IMR-90 (cell line): ENCODE data around the gene CREBBP. TPM values are rescaled to one million over a fixed set of nuclear protein-coding genes. Genes with fewer than 3 reads are reported as not detected.

Experiments used
- ATAC-seq: fragments of 200-7000 bp; cut with Tn5 transposase; 2 replicates; pipeline ENCODE4 v1.9.1; 2020; ENCODE audit warnings: low read depth, mild to moderate bottlenecking, moderate library complexity
- BruUV-seq: library from RNA; stranded (reverse); fragments of 400-500 nt; replicated peaks from 2 replicates; lab custom pipeline; 2021; lab: Mats Ljungman, UMichigan
- CTCF ChIA-PET: fragments of 300-600 bp; formaldehyde crosslinking; extraction: SDS; loops from one replicate; lab custom pipeline; 2021; ENCODE audit warnings: antibody characterized with exemption; lab: Yijun Ruan, JAX
- POLR2A ChIA-PET: fragments of 300-600 bp; sonication (Branson Sonifier 250); formaldehyde crosslinking; loops from one replicate; lab custom pipeline; 2022; ENCODE audit warnings: antibody characterized with exemption; ENCODE audit not compliant: unreplicated experiment; lab: Charles Lee
- DNase-seq: peaks from one replicate; pipeline ENCODE4 v3.0.0; 2013
- H2AFZ ChIP-seq: replicated peaks from 2 replicates; pipeline ENCODE3; 2013; ENCODE audit warnings: low read length, mild to moderate bottlenecking; ENCODE audit not compliant: poor library complexity
- H2AK5ac ChIP-seq: 2 replicates; pipeline ENCODE4 v1.6.1; 2013; ENCODE audit warnings: low read depth, low read length, inconsistent platforms
- H2AK9ac ChIP-seq: replicated peaks from 2 replicates; pipeline ENCODE3; 2013; ENCODE audit warnings: mild to moderate bottlenecking, low read depth, low read length, moderate library complexity; ENCODE audit not compliant: poor library complexity
- H2BK120ac ChIP-seq: 2 replicates; pipeline ENCODE4 v1.6.1; 2013; ENCODE audit warnings: low read depth, low read length, inconsistent platforms
- H2BK15ac ChIP-seq: 3 replicates; pipeline ENCODE4 v1.6.1; 2013; ENCODE audit warnings: low read depth, low read length, inconsistent platforms
- H2BK20ac ChIP-seq: 2 replicates; pipeline ENCODE4 v1.6.1; 2013; ENCODE audit warnings: low read depth, mild to moderate bottlenecking, inconsistent platforms, low read length, moderate library complexity
- H2BK5ac ChIP-seq: 2 replicates; pipeline ENCODE4 v1.6.1; 2013; ENCODE audit warnings: mild to moderate bottlenecking, low read depth, low read length, inconsistent platforms; ENCODE audit not compliant: poor library complexity, severe bottlenecking
- H3K14ac ChIP-seq: replicated peaks from 2 replicates; pipeline ENCODE4 v1.6.1; 2013; ENCODE audit warnings: low read depth, low read length, inconsistent platforms
- H3K18ac ChIP-seq: 2 replicates; pipeline ENCODE4 v1.6.1; 2013; ENCODE audit warnings: low read depth, low read length, control low read depth
- H3K23ac ChIP-seq: 2 replicates; pipeline ENCODE4 v1.6.1; 2013; ENCODE audit warnings: low read depth, low read length, inconsistent platforms
- H3K27ac ChIP-seq: 2 replicates; pipeline ENCODE4 v1.5.1; 2013; ENCODE audit warnings: mild to moderate bottlenecking, control low read depth, low read length; ENCODE audit not compliant: insufficient read depth
- H3K27me3 ChIP-seq: 2 replicates; pipeline ENCODE4 v1.6.1; 2013; ENCODE audit warnings: low read length; ENCODE audit not compliant: control insufficient read depth, insufficient read depth
- H3K36me3 ChIP-seq: 2 replicates; pipeline ENCODE4 v1.6.1; 2013; ENCODE audit warnings: low read length, mixed read lengths; ENCODE audit not compliant: control insufficient read depth, insufficient read depth
- H3K4ac ChIP-seq: 2 replicates; pipeline ENCODE4 v1.6.1; 2013; ENCODE audit warnings: low read depth, low read length, inconsistent platforms
- H3K4me1 ChIP-seq: 2 replicates; pipeline ENCODE4 v1.6.1; 2013; ENCODE audit warnings: low read length, mixed read lengths; ENCODE audit not compliant: control insufficient read depth, insufficient read depth
- H3K4me2 ChIP-seq: 2 replicates; pipeline ENCODE4 v1.6.1; 2013; ENCODE audit warnings: low read depth, mild to moderate bottlenecking, control low read depth, low read length, moderate library complexity
- H3K4me3 ChIP-seq: 2 replicates; pipeline ENCODE4 v1.5.1; 2013; ENCODE audit warnings: low read depth, mild to moderate bottlenecking, control low read depth, low read length, moderate library complexity; ENCODE audit not compliant: insufficient read depth
- H3K56ac ChIP-seq: 2 replicates; pipeline ENCODE4 v1.6.1; 2013; ENCODE audit warnings: low read length, inconsistent platforms; ENCODE audit not compliant: insufficient read depth; ENCODE audit errors: extremely low read depth
- H3K79me1 ChIP-seq, 2 experiments: 2 replicates each; pipeline ENCODE4 v1.6.1; 2013; ENCODE audit warnings: low read length in 2 of 2, inconsistent platforms in 1 of 2, low read depth in 1 of 2
- H3K9ac ChIP-seq: 2 replicates; pipeline ENCODE4 v1.6.1; 2013; ENCODE audit warnings: low read depth, low read length, control low read depth
- H3K9me1 ChIP-seq: 2 replicates; pipeline ENCODE4 v1.6.1; 2013; ENCODE audit warnings: low read length, inconsistent platforms; ENCODE audit not compliant: insufficient read depth
- H3K9me3 ChIP-seq: 2 replicates; pipeline ENCODE4 v1.6.1; 2013; ENCODE audit warnings: low read length; ENCODE audit not compliant: control insufficient read depth, insufficient read depth
- H4K20me1 ChIP-seq: 2 replicates; pipeline ENCODE4 v1.6.1; 2013; ENCODE audit warnings: low read length, inconsistent platforms; ENCODE audit not compliant: insufficient read depth
- H4K5ac ChIP-seq: 2 replicates; pipeline ENCODE4 v1.6.1; 2013; ENCODE audit warnings: mild to moderate bottlenecking, low read depth, low read length, control low read depth
- H4K8ac ChIP-seq, 2 experiments: 2 replicates each; pipeline ENCODE4 v1.6.1; 2013; ENCODE audit warnings: low read depth in 2 of 2, low read length in 2 of 2, control low read depth in 1 of 2, inconsistent platforms in 1 of 2
- H4K91ac ChIP-seq: 2 replicates; pipeline ENCODE4 v1.6.1; 2013; ENCODE audit warnings: low read depth, low read length, inconsistent platforms; ENCODE audit not compliant: insufficient read depth
- BHLHE40 ChIP-seq: fragments of 150-350 bp; IDR thresholded peaks from 2 replicates; pipeline ENCODE4 v1.6.1; 2016; ENCODE audit warnings: mild to moderate bottlenecking, low read depth, low read length
- CEBPB ChIP-seq: IDR thresholded peaks from 2 replicates; pipeline ENCODE4 v1.6.1; 2012; ENCODE audit warnings: low read depth, low read length, improper control_type of control experiment
- CHD1 ChIP-seq: IDR thresholded peaks from 2 replicates; pipeline ENCODE4 v1.6.1; 2012; ENCODE audit warnings: low read depth, low read length, improper control_type of control experiment
- FOS ChIP-seq: fragments of 150-350 bp; IDR thresholded peaks from 2 replicates; pipeline ENCODE4 v1.6.1; 2016; ENCODE audit warnings: low read depth, low read length
- MAFK ChIP-seq: IDR thresholded peaks from 2 replicates; pipeline ENCODE4 v1.6.1; 2012; ENCODE audit warnings: low read depth, low read length, improper control_type of control experiment
- MAZ ChIP-seq: IDR thresholded peaks from 2 replicates; pipeline ENCODE4 v1.6.1; 2012; ENCODE audit warnings: low read depth, mild to moderate bottlenecking, low read length, improper control_type of control experiment, moderate library complexity, borderline replicate concordance
- MXI1 ChIP-seq: IDR thresholded peaks from 2 replicates; pipeline ENCODE4 v1.6.1; 2012; ENCODE audit warnings: low read depth, mild to moderate bottlenecking, low read length, moderate library complexity, borderline replicate concordance
- NFE2L2 ChIP-seq: fragments of 150-350 bp; IDR thresholded peaks from 2 replicates; pipeline ENCODE4 v1.6.1; 2016; ENCODE audit warnings: low read depth, mild to moderate bottlenecking, low read length
- POLR2A ChIP-seq: IDR thresholded peaks from 2 replicates; pipeline ENCODE4 v1.6.1; 2012; ENCODE audit warnings: mild to moderate bottlenecking, low read depth, low read length
- RAD21 ChIP-seq: IDR thresholded peaks from 2 replicates; pipeline ENCODE4 v1.6.1; 2012; ENCODE audit warnings: low read length, improper control_type of control experiment
- RCOR1 ChIP-seq: IDR thresholded peaks from 2 replicates; pipeline ENCODE4 v1.6.1; 2012; ENCODE audit warnings: mild to moderate bottlenecking, low read length, improper control_type of control experiment; ENCODE audit not compliant: insufficient replicate concordance
- RFX5 ChIP-seq: IDR thresholded peaks from 2 replicates; pipeline ENCODE4 v1.8.0; 2012; ENCODE audit warnings: low read depth, mild to moderate bottlenecking, low read length, moderate library complexity
- SMC3 ChIP-seq: fragments of 150-350 bp; IDR thresholded peaks from 2 replicates; pipeline ENCODE4 v1.6.1; 2016; ENCODE audit warnings: low read depth, mild to moderate bottlenecking, antibody characterized with exemption, low read length, moderate library complexity
- WGBS, 2 experiments: methylation state at CpG; one replicate each; pipeline versions ENCODE4 v1.1.5 to v1.1.7; 2013; ENCODE audit warnings: missing lambda C conversion rate in 2 of 2; ENCODE audit not compliant: insufficient read length in 1 of 2; ENCODE audit errors: extremely low coverage in 2 of 2; 5-methylcytosine and 5-hydroxymethylcytosine counted together
- dilution Hi-C: fragments of 300-500 bp; cut with HindIII; formaldehyde crosslinking; loops from one replicate; pipeline ENCODE4 v1.14.3; 2018; ENCODE audit warnings: low sequenced_read_pairs; ENCODE audit not compliant: unreplicated experiment
- in situ Hi-C: fragments of 300-500 bp; cut with MboI; formaldehyde crosslinking; loops from 3 replicates; pipeline ENCODE4 v1.14.3; 2019; ENCODE audit warnings: low sequenced_read_pairs, inconsistent platforms, mixed read lengths
- intact Hi-C: fragments of 100-400 bp; cut with micrococcal nuclease; formaldehyde crosslinking; loops from 2 replicates; pipeline ENCODE4 v1.10.0; 2022
- polyA plus RNA-seq, 3 experiments: library from polyadenylated mRNA; depleted of rRNA; stranded (reverse); fragments of >200 nt; gene quantifications; 2 replicates each; pipeline ENCODE4 v1.2.3, GENCODE V29; 2012; ENCODE audit warnings: low replicate concordance in 1 of 3
- total RNA-seq: library from RNA; depleted of rRNA; stranded (reverse); fragments of >200 nt; gene quantifications from 2 replicates; pipeline ENCODE4 v1.2.3, GENCODE V29; 2012
- TF ChIP-seq, protein P1 (sequence below): fragments of 150-350 bp; IDR thresholded peaks from 2 replicates; pipeline ENCODE4 v1.6.1; 2016; ENCODE audit warnings: low read depth, mild to moderate bottlenecking, low read length, moderate library complexity, borderline replicate concordance
- TF ChIP-seq, protein P2 (sequence below): conservative IDR thresholded peaks from 2 replicates; pipeline ENCODE4 v1.5.1; 2012; ENCODE audit warnings: mild to moderate bottlenecking, low read depth, low read length, improper control_type of control experiment
- TF ChIP-seq, protein P3 (sequence below): fragments of 150-350 bp; IDR thresholded peaks from 2 replicates; pipeline ENCODE4 v1.6.1; 2017; ENCODE audit warnings: mild to moderate bottlenecking, antibody characterized with exemption, low read length, low read depth

Gene CREBBP
- total and polyA plus RNA-seq, 2 of the 4 experiments (the other 2 are of a cell fraction), result 7.3 to 12.5 TPM

DNA sequence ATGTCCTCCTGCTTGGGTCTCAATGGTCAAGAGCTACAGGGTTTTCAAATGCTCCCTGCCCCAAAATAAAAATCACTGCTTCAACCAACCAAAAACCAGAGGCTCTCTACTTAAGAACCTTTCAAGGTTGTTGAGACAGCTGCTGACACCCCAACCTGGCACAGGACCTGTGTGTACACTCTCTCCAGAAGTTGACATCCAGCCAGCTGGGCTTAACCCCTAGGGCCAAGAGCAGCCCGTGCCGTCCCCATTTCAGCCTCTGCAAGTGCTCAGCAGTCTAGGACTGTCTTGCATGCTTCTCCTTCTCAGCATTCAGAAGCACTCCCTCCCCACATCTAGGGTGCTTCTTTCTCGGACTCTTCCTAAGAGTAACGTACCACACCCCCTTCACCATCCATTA, 104.2 kb downstream of the CREBBP start:
- intact Hi-C loops, result no loop called here
- H3K4me2 ChIP-seq, result no peak overlapping the region
- no peak overlapping the region for H4K8ac ChIP-seq

More for the DNA sequence above, 104.2 kb downstream of the CREBBP start:
- H3K4me3 ChIP-seq, result no peak overlapping the region
- H2AFZ ChIP-seq, result no peak overlapping the region
- no peak overlapping the region for H4K91ac ChIP-seq
- H2AK9ac ChIP-seq, result no peak overlapping the region
- BruUV-seq, result no TSS peak
- H3K4me1 ChIP-seq, result peaks cover 5% of the 10 kb centered on the region
- H3K27me3 ChIP-seq, result no peaks in the 10 kb centered on the region
- peaks cover 29% of the 10 kb centered on the region for H4K20me1 ChIP-seq
- no peak overlapping the region for H2BK5ac ChIP-seq
- POLR2A ChIA-PET, result no interaction called here
- no peak overlapping the region for H2AK5ac ChIP-seq
- H2BK15ac ChIP-seq, result no peak overlapping the region
- H3K4ac ChIP-seq, result no peak overlapping the region
- ATAC-seq, result no peak
- H3K79me1 ChIP-seq, result peaks cover 13 to 61% of the 10 kb centered on the region in 2 experiments; a peak in 3 of 4 replicates
- H3K9me3 ChIP-seq, result no peaks in the 10 kb centered on the region
- no peak overlapping the region for H3K14ac ChIP-seq
- WGBS, 2 experiments, result 100% methylated on average over 2 of the region's 4 CpGs; no CpG with 5 or more reads in 1 of the 2 experiments
- dilution Hi-C loops (no loop called here), in situ Hi-C loops (no loop called here)
- H3K27ac ChIP-seq, result no peak overlapping the region
- no peak overlapping the region for H3K18ac ChIP-seq
- H3K56ac ChIP-seq, result no peak overlapping the region
- H3K9ac ChIP-seq, result no peak overlapping the region
- H2BK120ac ChIP-seq, result no peak overlapping the region
- H3K36me3 ChIP-seq, result peaks cover 52% of the 10 kb centered on the region
- CTCF ChIA-PET, result no interaction called here
- H3K9me1 ChIP-seq, result peaks cover 16% of the 10 kb centered on the region
- no peak overlapping the region for H2BK20ac ChIP-seq
- no peak overlapping the region for H3K23ac ChIP-seq
- no peak for TF ChIP-seq BHLHE40
- TF ChIP-seq RFX5, result no peak
- no peak for TF ChIP-seq CHD1
- no peak for TF ChIP-seq CEBPB
- no peak for TF ChIP-seq SMC3
- TF ChIP-seq POLR2A, result no peak
- TF ChIP-seq, protein P1, sequence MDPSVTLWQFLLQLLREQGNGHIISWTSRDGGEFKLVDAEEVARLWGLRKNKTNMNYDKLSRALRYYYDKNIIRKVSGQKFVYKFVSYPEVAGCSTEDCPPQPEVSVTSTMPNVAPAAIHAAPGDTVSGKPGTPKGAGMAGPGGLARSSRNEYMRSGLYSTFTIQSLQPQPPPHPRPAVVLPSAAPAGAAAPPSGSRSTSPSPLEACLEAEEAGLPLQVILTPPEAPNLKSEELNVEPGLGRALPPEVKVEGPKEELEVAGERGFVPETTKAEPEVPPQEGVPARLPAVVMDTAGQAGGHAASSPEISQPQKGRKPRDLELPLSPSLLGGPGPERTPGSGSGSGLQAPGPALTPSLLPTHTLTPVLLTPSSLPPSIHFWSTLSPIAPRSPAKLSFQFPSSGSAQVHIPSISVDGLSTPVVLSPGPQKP, result no peak
- TF ChIP-seq, protein P2, sequence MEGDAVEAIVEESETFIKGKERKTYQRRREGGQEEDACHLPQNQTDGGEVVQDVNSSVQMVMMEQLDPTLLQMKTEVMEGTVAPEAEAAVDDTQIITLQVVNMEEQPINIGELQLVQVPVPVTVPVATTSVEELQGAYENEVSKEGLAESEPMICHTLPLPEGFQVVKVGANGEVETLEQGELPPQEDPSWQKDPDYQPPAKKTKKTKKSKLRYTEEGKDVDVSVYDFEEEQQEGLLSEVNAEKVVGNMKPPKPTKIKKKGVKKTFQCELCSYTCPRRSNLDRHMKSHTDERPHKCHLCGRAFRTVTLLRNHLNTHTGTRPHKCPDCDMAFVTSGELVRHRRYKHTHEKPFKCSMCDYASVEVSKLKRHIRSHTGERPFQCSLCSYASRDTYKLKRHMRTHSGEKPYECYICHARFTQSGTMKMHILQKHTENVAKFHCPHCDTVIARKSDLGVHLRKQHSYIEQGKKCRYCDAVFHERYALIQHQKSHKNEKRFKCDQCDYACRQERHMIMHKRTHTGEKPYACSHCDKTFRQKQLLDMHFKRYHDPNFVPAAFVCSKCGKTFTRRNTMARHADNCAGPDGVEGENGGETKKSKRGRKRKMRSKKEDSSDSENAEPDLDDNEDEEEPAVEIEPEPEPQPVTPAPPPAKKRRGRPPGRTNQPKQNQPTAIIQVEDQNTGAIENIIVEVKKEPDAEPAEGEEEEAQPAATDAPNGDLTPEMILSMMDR, result no peak
- no peak for TF ChIP-seq FOS
- TF ChIP-seq RCOR1, result no peak
- TF ChIP-seq MXI1, result no peak
- TF ChIP-seq MAFK, result no peak
- TF ChIP-seq NFE2L2, result no peak
- TF ChIP-seq, protein P3, sequence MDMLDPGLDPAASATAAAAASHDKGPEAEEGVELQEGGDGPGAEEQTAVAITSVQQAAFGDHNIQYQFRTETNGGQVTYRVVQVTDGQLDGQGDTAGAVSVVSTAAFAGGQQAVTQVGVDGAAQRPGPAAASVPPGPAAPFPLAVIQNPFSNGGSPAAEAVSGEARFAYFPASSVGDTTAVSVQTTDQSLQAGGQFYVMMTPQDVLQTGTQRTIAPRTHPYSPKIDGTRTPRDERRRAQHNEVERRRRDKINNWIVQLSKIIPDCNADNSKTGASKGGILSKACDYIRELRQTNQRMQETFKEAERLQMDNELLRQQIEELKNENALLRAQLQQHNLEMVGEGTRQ, result no peak
- no peak for TF ChIP-seq RAD21
- TF ChIP-seq MAZ, result no peak
- no peak overlapping the region for H4K5ac ChIP-seq
- DNase-seq, result no peak
